SK-N-SH (cell line): ENCODE data around the gene SORBS1. TPM values are rescaled to one million over a fixed set of nuclear protein-coding genes. Genes with fewer than 3 reads are reported as not detected.

Source experiments
- CTCF ChIA-PET: fragments of 300-600, 350-600 bp; formaldehyde crosslinking; extraction: SDS; loops from one replicate; lab custom pipeline; 2021; lab: Yijun Ruan, JAX
- POLR2A ChIA-PET: fragments of 350-600 bp; sonication (Branson Sonifier 250); formaldehyde crosslinking; extraction: SDS; loops from one replicate; lab custom pipeline; 2020; ENCODE audit warnings: antibody characterized with exemption, inconsistent platforms; lab: Yijun Ruan, JAX
- DNase-seq: peaks from one replicate; pipeline ENCODE4 v3.0.0; 2012
- H2AFZ ChIP-seq: fragments of 200-600 bp; sonication (generic); 2 replicates; pipeline ENCODE4 v1.8.1; 2016; ENCODE audit warnings: antibody characterized with exemption, mild to moderate bottlenecking, low read depth
- H3F3A ChIP-seq: fragments of 200-600 bp; sonication (generic); replicated peaks from 2 replicates; pipeline ENCODE3; 2016; ENCODE audit warnings: antibody characterized with exemption, mild to moderate bottlenecking; ENCODE audit not compliant: insufficient read depth
- H3K27ac ChIP-seq, 2 experiments: fragments of 200-500 bp in 1 of 2; fragments of 200-600 bp in 1 of 2; sonication (Bioruptor generic) in 1 of 2; sonication (generic), shearing (Covaris generic) in 1 of 2; 2 replicates each; pipeline versions ENCODE4 v1.5.1 to v1.6.1; 2014 to 2016; ENCODE audit warnings: low read depth in 2 of 2, inconsistent platforms in 1 of 2, low read length in 1 of 2, mild to moderate bottlenecking in 1 of 2, mixed read lengths in 1 of 2
- H3K27me3 ChIP-seq: fragments of 200-600 bp; sonication (generic), shearing (Covaris generic); 2 replicates; pipeline ENCODE4 v1.6.1; 2016; ENCODE audit warnings: mixed run types; ENCODE audit not compliant: insufficient read depth
- H3K36me3 ChIP-seq, 2 experiments: fragments of 200-500 bp in 1 of 2; fragments of 200-600 bp in 1 of 2; sonication (Bioruptor generic) in 1 of 2; sonication (generic) in 1 of 2; replicated peaks in 1 of 2; 2 replicates each; pipeline versions ENCODE3 to v1.5.1; 2014 to 2016; ENCODE audit warnings: low read length in 1 of 2, mild to moderate bottlenecking in 1 of 2; ENCODE audit not compliant: insufficient read depth in 2 of 2, control insufficient read depth in 1 of 2
- H3K4me1 ChIP-seq, 2 experiments: fragments of 200-500 bp in 1 of 2; fragments of 200-600 bp in 1 of 2; sonication (Bioruptor generic) in 1 of 2; sonication (generic), shearing (Covaris generic) in 1 of 2; 2 replicates each; pipeline versions ENCODE4 v1.5.1 to v1.6.1; 2014 to 2016; ENCODE audit warnings: low read depth in 1 of 2, low read length in 1 of 2, mixed run types in 1 of 2; ENCODE audit not compliant: insufficient read depth in 2 of 2, control insufficient read depth in 1 of 2
- H3K4me2 ChIP-seq: fragments of 200-600 bp; sonication (generic), shearing (Covaris generic); 2 replicates; pipeline ENCODE4 v1.6.1; 2017; ENCODE audit warnings: mixed run types
- H3K4me3 ChIP-seq, 2 experiments: fragments of 200-500 bp in 1 of 2; fragments of 200-600 bp in 1 of 2; sonication (Bioruptor generic) in 1 of 2; sonication (generic), shearing (Covaris generic) in 1 of 2; 2 replicates each; pipeline versions ENCODE4 v1.5.1 to v1.8.1; 2014 to 2016; ENCODE audit warnings: low read depth in 2 of 2, inconsistent platforms in 1 of 2, low read length in 1 of 2, mild to moderate bottlenecking in 1 of 2, mixed read lengths in 1 of 2, moderate library complexity in 1 of 2
- H3K79me2 ChIP-seq: fragments of 200-600 bp; sonication (generic); 2 replicates; pipeline ENCODE4 v1.8.1; 2017; ENCODE audit warnings: mild to moderate bottlenecking; ENCODE audit not compliant: insufficient read depth
- H3K9ac ChIP-seq: fragments of 200-600 bp; sonication (generic); 2 replicates; pipeline ENCODE4 v1.6.1; 2017; ENCODE audit warnings: mixed run types
- H3K9me2 ChIP-seq: fragments of 200-600 bp; sonication (generic); 2 replicates; pipeline ENCODE4 v1.6.1; 2017; ENCODE audit warnings: mixed run types
- H3K9me3 ChIP-seq: fragments of 200-600 bp; sonication (generic); 2 replicates; pipeline ENCODE4 v1.6.1; 2017; ENCODE audit warnings: mixed run types, mild to moderate bottlenecking, moderate library complexity
- H4K20me1 ChIP-seq: fragments of 200-600 bp; sonication (generic); 2 replicates; pipeline ENCODE4 v1.6.1; 2017; ENCODE audit warnings: mild to moderate bottlenecking, mixed run types; ENCODE audit not compliant: insufficient read depth
- CHD2 ChIP-seq: fragments of 150-350 bp; IDR thresholded peaks from 2 replicates; pipeline ENCODE4 v1.6.1; 2018; ENCODE audit warnings: low read length; ENCODE audit not compliant: partially characterized antibody
- EP300 ChIP-seq, 2 experiments: IDR thresholded peaks; 2 replicates each; pipeline versions ENCODE4 v1.4.0 to v1.6.1; 2012; ENCODE audit warnings: borderline replicate concordance in 1 of 2, low read depth in 1 of 2, low read length in 1 of 2
- EZH2phosphoT487 ChIP-seq: fragments of 200-600 bp; sonication (generic); IDR thresholded peaks from 2 replicates; pipeline ENCODE4 v1.6.1; 2017; ENCODE audit warnings: low read depth, mixed run types, mild to moderate bottlenecking, antibody characterized with exemption, moderate library complexity, borderline replicate concordance
- FOSL2 ChIP-seq: IDR thresholded peaks from 2 replicates; pipeline ENCODE4 v1.4.0; 2012; ENCODE audit warnings: low read depth, mild to moderate bottlenecking, moderate library complexity, borderline replicate concordance
- FOXM1 ChIP-seq: IDR thresholded peaks from 2 replicates; pipeline ENCODE4 v1.4.0; 2012; ENCODE audit warnings: low read depth, mild to moderate bottlenecking
- IRF3 ChIP-seq: fragments of 150-350 bp; IDR thresholded peaks from 2 replicates; pipeline ENCODE4 v1.6.1; 2016; ENCODE audit warnings: mild to moderate bottlenecking, low read depth, low read length
- MAX ChIP-seq: IDR thresholded peaks from 2 replicates; pipeline ENCODE4 v1.4.0; 2012; ENCODE audit warnings: low read depth
- NFIC ChIP-seq: IDR thresholded peaks from 2 replicates; pipeline ENCODE4 v1.4.0; 2012; ENCODE audit warnings: borderline replicate concordance
- POLR2AphosphoS5 ChIP-seq: IDR thresholded peaks from 2 replicates; pipeline ENCODE4 v1.6.1; 2012; ENCODE audit warnings: low read depth, low read length
- RCOR1 ChIP-seq: fragments of 150-350 bp; IDR thresholded peaks from 2 replicates; pipeline ENCODE4 v1.6.1; 2017; ENCODE audit warnings: antibody characterized with exemption, low read length
- REST ChIP-seq: IDR thresholded peaks from 2 replicates; pipeline ENCODE4 v1.6.1; 2012; ENCODE audit warnings: mild to moderate bottlenecking, low read depth, low read length, moderate library complexity
- RFX5 ChIP-seq: IDR thresholded peaks from 2 replicates; pipeline ENCODE4 v1.6.1; 2012; ENCODE audit warnings: mild to moderate bottlenecking, improper control_type of control experiment, low read length
- SIN3A ChIP-seq: IDR thresholded peaks from 2 replicates; pipeline ENCODE4 v1.6.1; 2012; ENCODE audit warnings: low read depth, mild to moderate bottlenecking, low read length, moderate library complexity, borderline replicate concordance
- SMC3 ChIP-seq: IDR thresholded peaks from 2 replicates; pipeline ENCODE4 v1.6.1; 2012; ENCODE audit warnings: low read depth, low read length, improper control_type of control experiment
- TAF1 ChIP-seq: IDR thresholded peaks from 2 replicates; pipeline ENCODE4 v1.6.1; 2012; ENCODE audit warnings: low read depth, mild to moderate bottlenecking, low read length, moderate library complexity, borderline replicate concordance
- TEAD4 ChIP-seq: IDR thresholded peaks from 2 replicates; pipeline ENCODE4 v1.4.0; 2012; ENCODE audit warnings: mild to moderate bottlenecking, borderline replicate concordance; ENCODE audit not compliant: insufficient read depth
- WGBS: methylation state at CpG from one replicate; pipeline ENCODE4 v1.1.6; 2017; ENCODE audit warnings: low lambda C conversion rate; 5-methylcytosine and 5-hydroxymethylcytosine counted together
- polyA plus RNA-seq, 3 experiments: library from polyadenylated mRNA; depleted of rRNA; stranded (reverse); fragments of >200 nt; gene quantifications; 2 replicates each; pipeline ENCODE4 v1.2.3, GENCODE V29; 2012
- TF ChIP-seq, protein P1 (sequence below): IDR thresholded peaks from 2 replicates; pipeline ENCODE4; 2012
- TF ChIP-seq, protein P2 (sequence below): IDR thresholded peaks from 2 replicates; pipeline ENCODE4 v1.4.0; 2012; ENCODE audit warnings: low read depth, borderline replicate concordance

Gene SORBS1
- polyA plus RNA-seq, 1 of the 3 experiments (the other 2 are of a cell fraction): 0.36 TPM

DNA sequence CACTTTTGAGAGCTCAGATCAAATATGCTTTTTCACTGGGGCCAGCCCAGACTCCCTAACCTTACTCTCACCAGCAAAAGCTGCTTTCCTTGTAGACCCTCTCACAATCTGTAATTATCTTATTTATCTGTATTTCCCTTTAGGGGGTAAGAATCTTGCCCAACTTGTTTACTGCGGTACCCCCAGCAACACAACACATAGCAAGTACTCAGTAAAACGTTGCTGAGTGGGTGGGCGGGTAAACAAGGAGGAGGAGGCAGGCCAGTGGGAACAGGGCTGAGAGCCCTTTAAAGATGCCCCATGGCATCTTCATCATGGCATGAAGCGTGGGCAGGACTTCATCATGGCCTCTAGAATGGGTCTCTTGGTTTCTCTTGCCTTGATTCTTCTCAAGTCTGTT lies 64.2 kb downstream of the SORBS1 start:
- no peak for TF ChIP-seq EZH2phosphoT487
- TF ChIP-seq, protein P1, sequence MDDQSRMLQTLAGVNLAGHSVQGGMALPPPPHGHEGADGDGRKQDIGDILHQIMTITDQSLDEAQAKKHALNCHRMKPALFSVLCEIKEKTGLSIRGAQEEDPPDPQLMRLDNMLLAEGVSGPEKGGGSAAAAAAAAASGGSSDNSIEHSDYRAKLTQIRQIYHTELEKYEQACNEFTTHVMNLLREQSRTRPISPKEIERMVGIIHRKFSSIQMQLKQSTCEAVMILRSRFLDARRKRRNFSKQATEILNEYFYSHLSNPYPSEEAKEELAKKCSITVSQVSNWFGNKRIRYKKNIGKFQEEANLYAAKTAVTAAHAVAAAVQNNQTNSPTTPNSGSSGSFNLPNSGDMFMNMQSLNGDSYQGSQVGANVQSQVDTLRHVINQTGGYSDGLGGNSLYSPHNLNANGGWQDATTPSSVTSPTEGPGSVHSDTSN: no peak
- TF ChIP-seq REST: no peak
- TF ChIP-seq FOXM1: no peak
- TF ChIP-seq POLR2AphosphoS5: no peak
- TF ChIP-seq EP300 (IDR thresholded peaks at IDR 0.05; ENCODE audit: borderline replicate concordance in 1 of 2, low read depth in 1 of 2, low read length in 1 of 2): no peak
- no peak for TF ChIP-seq SMC3
- no peak for TF ChIP-seq TEAD4
- no peak for TF ChIP-seq SIN3A
- TF ChIP-seq, protein P2, sequence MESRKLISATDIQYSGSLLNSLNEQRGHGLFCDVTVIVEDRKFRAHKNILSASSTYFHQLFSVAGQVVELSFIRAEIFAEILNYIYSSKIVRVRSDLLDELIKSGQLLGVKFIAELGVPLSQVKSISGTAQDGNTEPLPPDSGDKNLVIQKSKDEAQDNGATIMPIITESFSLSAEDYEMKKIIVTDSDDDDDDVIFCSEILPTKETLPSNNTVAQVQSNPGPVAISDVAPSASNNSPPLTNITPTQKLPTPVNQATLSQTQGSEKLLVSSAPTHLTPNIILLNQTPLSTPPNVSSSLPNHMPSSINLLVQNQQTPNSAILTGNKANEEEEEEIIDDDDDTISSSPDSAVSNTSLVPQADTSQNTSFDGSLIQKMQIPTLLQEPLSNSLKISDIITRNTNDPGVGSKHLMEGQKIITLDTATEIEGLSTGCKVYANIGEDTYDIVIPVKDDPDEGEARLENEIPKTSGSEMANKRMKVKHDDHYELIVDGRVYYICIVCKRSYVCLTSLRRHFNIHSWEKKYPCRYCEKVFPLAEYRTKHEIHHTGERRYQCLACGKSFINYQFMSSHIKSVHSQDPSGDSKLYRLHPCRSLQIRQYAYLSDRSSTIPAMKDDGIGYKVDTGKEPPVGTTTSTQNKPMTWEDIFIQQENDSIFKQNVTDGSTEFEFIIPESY: no peak
- TF ChIP-seq IRF3: no peak
- no peak for TF ChIP-seq TAF1
- TF ChIP-seq CHD2: no peak
- no peak for TF ChIP-seq NFIC
- no peak for TF ChIP-seq RFX5
- no peak for TF ChIP-seq RCOR1
- TF ChIP-seq MAX: no peak
- TF ChIP-seq FOSL2: no peak
- Histone ChIP-seq H3K4me2 (no peak overlapping the region), H3K9me2 (no peaks in the 10 kb centered on the region), H4K20me1 (no peaks in the 10 kb centered on the region), H3K4me3 (no peak overlapping the region), H3K9me3 (no peaks in the 10 kb centered on the region), H3K27me3 (no peaks in the 10 kb centered on the region; the same call in 1 of the 2 replicates), H2AFZ (no peak overlapping the region), H3K9ac (no peak overlapping the region), H3K36me3 (no peaks in the 10 kb centered on the region), H3K4me1 (no peaks in the 10 kb centered on the region), H3F3A (no peaks in the 10 kb centered on the region), H3K79me2 (no peaks in the 10 kb centered on the region), H3K27ac (no peak overlapping the region)
- CTCF ChIA-PET: interaction anchor here (0.6 to 1.1 kb wide), 4 partner anchors 15 to 66 kb away, joined by 3 read pairs; no protein-coding TSS in a partner anchor
- POLR2A ChIA-PET: no interaction called here
- 34% methylated on average over 4 of the region's 4 CpGs for WGBS
- no peak for DNase-seq
